ENCODE data around the gene ZNF503.
A peak's percentile ranks its signal among the peaks of the same experiment; 100 is the strongest.
"Not testable (repeated sequence)": the region's sequence is repeated elsewhere in the genome, so short reads cannot be mapped to it uniquely, and the experiment has no call there.

Gene ZNF503

DNA sequence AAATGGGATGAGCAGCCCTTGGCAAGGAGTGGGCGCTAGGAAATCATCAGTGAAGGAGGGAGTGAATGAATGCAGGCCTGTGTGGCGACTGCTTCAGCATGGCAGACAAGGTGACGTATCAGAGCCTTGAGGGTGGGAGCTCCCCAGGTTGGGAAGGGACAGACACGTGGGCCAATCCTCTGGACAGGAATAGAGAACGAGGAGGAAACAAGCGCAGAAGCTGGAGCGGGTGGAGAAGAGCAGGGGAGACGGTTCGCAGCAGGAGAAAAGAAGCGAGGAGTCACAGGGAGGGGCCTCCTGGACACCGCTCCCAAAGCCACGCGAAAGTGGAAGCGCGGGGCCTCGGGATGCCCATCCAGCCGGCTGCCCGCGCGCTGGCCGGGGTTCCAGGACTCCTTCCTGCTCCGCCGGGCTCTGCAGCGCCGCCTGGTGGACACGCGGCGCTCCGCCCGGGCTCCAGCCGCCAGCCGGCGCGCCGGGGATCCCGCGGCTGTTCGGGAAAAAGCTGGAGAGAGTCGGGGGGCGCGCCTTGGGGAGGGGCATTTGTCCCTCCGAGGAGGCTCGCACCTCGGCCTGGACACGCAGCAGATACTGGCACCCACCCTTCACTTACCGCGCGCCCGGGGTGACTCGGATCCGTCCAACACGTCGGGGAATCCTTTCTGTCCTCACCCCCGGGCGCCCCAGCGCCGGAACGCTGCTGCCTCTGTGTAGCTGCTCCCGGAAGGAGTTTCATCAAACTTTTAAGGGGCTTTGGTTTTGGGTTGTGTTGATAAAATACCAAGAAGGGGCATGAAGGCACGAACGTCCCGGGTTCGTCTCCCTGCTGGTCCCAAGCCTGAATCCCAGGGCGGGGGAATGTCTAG lies 6.3 kb downstream of the ZNF503 start:
- DNase-seq (ENCODE audit: low spot score): peak; percentile 65

- DNase-seq (ENCODE audit: low spot score): no peak
Observed at GRCh38 chr10:75394221-75394620, 7.3 kb downstream of the ZNF503 start.

GRCh38 chr10:75392744-75393143 lies 8.8 kb downstream of the ZNF503 start:
- DNase-seq (ENCODE audit: low spot score): no peak

GRCh38 chr10:75392271-75392670 lies 9.3 kb downstream of the ZNF503 start:
- no peak for DNase-seq (ENCODE audit: low spot score)

- DNase-seq (ENCODE audit: low spot score): no peak
Observed at GRCh38 chr10:75390178-75390577, 11.4 kb downstream of the ZNF503 start.

DNA sequence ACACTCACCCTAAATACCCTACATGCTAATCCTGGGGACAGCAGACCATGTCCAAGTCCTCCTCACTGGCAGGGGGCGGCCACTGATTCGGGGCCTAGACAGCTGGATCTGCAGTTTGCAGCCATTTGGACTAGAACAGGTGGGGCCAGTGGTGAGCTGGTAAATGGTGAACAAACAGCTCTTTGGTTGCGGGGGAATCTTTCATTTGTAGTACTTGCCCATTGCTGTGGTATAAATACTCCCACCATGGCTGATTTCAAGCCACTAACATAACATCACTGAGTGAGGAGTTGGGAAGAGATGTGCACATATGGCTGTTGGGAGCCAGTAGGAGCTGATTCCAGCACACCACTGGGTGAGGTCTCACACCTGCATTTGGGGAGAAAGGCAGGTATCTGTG lies 13.5 kb downstream of the ZNF503 start:
- DNase-seq (ENCODE audit: low spot score): no peak

GRCh38 chr10:75386128-75386527 lies 15.4 kb downstream of the ZNF503 start:
- no peak for DNase-seq (ENCODE audit: low spot score)

GRCh38 chr10:75379817-75380216 lies 21.7 kb downstream of the ZNF503 start:
- no peak for DNase-seq (ENCODE audit: low spot score)

GRCh38 chr10:75379212-75379724 lies 22.3 kb downstream of the ZNF503 start:
- DNase-seq (ENCODE audit: low spot score): no peak

DNA sequence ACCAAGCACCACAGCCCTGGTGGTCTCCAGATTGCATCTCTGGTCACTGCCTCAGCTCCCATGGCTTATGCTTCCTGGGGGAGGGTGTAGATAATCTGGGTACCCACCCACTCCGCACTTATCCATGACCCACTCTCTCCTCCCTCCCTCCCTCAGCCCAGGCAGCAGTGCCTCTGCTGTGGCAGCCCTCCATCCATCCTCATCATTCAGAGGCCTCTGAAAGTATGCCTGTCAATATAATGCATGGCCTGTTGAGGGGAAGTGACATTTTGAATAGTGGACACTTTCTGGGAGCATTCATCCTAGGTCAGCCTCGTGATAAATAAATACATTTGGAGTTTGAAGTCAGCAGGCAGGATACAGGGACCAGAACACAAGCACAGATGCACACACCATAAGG lies 23.2 kb downstream of the ZNF503 start:
- no peak for DNase-seq (ENCODE audit: low spot score)

DNA sequence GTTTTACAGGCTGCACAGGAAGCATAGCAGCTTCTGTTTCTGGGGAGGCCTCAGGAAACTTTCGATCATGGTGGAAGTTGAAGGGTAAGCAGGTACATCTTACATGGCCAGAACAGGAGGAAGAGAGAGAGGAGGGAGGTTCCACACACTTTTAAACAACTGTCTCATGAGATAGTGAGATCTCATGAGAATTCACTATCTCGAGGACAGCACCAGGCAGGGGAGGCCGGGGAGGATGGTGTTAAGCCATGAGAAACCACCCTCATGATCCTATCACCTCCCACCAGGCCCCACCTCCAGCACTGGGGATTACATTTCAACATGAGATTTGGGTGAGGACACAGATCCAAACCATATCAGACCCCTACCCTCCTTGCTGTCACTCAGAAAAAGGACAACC lies 23.7 kb downstream of the ZNF503 start:
- no peak for DNase-seq (ENCODE audit: low spot score)

GRCh38 chr10:75375838-75376237 lies 25.7 kb downstream of the ZNF503 start:
- DNase-seq (ENCODE audit: low spot score): no peak

GRCh38 chr10:75371010-75371409 lies 30.6 kb downstream of the ZNF503 start:
- no peak for DNase-seq (ENCODE audit: low spot score)

GRCh38 chr10:75369838-75370237 lies 31.7 kb downstream of the ZNF503 start:
- DNase-seq (ENCODE audit: low spot score): not testable (repeated sequence)

GRCh38 chr10:75367901-75368300 lies 33.7 kb downstream of the ZNF503 start:
- DNase-seq (ENCODE audit: low spot score): no peak

DNA sequence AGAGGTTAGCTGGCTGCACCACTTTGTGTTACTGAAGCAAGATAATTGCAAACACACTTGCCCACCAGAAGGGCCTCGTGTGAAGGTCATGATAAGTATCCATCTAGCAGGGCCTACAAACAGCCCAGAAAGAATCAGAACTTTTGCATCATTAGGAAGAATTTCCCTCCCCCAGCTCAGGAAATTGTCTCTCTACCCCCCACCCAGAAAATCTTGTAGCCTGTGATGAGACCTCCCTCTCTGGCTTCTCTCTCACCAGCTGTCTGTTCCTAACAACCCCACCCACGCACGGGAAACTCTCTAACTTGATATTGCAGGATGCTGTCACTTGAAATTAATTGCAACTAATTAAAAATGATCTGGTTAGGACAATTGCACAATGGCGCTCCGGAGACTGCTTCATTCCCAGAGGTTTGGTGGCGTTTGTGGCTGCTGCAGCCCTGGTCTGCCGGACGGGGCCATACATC lies 34.5 kb downstream of the ZNF503 start:
- DNase-seq (ENCODE audit: low spot score): no peak

GRCh38 chr10:75363431-75363830 lies 38.1 kb downstream of the ZNF503 start:
- no peak for DNase-seq (ENCODE audit: low spot score)

- DNase-seq (ENCODE audit: low spot score): peak; percentile 4
Observed at GRCh38 chr10:75359876-75360275, 41.7 kb downstream of the ZNF503 start.

- peak; percentile 90 for DNase-seq (ENCODE audit: low spot score)
Observed at GRCh38 chr10:75358835-75359421, 42.6 kb downstream of the ZNF503 start.

- no peak for DNase-seq (ENCODE audit: low spot score)
Observed at GRCh38 chr10:75358132-75358531, 43.4 kb downstream of the ZNF503 start.

DNA sequence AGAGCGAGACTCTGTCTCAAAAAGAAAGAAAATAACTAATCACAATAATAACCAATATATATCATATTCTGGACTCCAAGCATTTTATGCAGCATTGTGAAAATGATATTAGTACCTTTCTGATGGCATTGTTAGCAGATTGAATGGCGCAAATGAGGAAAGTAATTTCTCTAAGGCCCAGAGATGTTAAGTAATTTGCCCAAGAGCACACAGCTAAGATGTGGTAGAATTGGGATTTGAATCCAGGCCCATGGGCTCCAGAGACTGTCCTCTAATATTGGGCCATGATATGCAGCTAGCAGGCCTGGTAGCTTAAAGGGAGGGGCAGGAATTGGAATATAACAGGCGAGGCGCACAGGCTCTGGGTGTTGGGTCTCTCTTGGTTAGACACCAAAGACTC lies 44.1 kb downstream of the ZNF503 start:
- no peak for DNase-seq (ENCODE audit: low spot score)

- no peak for DNase-seq (ENCODE audit: low spot score)
Observed at GRCh38 chr10:75356484-75356883, 45.1 kb downstream of the ZNF503 start.

- peak; percentile 39 for DNase-seq (ENCODE audit: low spot score)
Observed at GRCh38 chr10:75355706-75356105, 45.9 kb downstream of the ZNF503 start.

Measured in kidney tubule cell (primary cell).